ENCODE data around the gene ESR2.

DNA sequence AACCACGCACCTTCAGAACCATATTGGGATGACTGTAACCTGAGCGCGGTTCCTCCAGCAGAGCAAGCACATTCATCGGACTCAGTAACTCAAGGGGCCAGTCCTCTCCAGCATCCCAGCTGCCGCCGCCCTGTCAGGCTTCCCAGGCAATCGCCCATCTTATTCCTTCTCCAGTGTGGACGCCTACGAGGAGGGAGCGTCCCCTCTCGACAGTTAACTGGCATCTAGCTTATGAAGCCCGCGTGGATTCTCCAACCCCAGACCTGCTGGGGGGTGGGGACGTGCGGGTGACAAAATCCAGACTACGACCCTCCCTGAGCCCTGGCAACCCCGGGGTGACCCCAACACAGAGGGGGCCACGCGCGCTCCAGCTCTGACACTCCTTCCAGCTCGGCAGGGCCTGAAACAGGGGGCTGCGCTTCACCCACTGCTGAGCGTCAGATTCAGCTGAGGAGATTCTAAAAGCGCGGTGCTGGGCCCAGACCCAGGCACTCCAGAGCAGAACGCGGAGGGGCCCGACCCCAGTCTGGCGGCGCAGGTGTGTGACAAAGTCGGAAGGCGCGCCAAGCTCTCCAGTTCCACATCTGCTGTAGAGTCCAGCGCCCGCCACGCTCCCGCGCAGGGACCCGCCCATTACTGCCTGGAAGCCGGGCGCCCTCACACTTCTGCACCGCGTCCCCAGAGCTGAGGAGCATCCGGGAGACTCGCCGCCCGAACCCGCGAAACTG, 43.9 kb upstream of the ESR2 start:
- TF ChIP-seq, protein P1, sequence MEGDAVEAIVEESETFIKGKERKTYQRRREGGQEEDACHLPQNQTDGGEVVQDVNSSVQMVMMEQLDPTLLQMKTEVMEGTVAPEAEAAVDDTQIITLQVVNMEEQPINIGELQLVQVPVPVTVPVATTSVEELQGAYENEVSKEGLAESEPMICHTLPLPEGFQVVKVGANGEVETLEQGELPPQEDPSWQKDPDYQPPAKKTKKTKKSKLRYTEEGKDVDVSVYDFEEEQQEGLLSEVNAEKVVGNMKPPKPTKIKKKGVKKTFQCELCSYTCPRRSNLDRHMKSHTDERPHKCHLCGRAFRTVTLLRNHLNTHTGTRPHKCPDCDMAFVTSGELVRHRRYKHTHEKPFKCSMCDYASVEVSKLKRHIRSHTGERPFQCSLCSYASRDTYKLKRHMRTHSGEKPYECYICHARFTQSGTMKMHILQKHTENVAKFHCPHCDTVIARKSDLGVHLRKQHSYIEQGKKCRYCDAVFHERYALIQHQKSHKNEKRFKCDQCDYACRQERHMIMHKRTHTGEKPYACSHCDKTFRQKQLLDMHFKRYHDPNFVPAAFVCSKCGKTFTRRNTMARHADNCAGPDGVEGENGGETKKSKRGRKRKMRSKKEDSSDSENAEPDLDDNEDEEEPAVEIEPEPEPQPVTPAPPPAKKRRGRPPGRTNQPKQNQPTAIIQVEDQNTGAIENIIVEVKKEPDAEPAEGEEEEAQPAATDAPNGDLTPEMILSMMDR (IDR thresholded peaks at IDR 0.05; ENCODE audit: insufficient read depth, low read depth, low read length), result no peak
- no peak for TF ChIP-seq EZH2 (IDR thresholded peaks at IDR 0.05; ENCODE audit: insufficient read depth, low read length)

Measured in astrocyte (in vitro differentiated cells and primary cell).